Progenitor cell of endocrine pancreas (in vitro differentiated cells): ENCODE measurements around the gene FAM216A. TPM values are rescaled to one million over a fixed set of nuclear protein-coding genes. Genes with fewer than 3 reads are reported as not detected.

Experiments used
- DNase-seq: peaks from one replicate; pipeline ENCODE4 v3.0.0; 2021; ENCODE audit warnings: low spot score; ENCODE audit not compliant: unreplicated experiment
- H3K27ac Mint-ChIP-seq: 2 replicates; pipeline ENCODE4 v1.8.0; 2021; ENCODE audit warnings: mild to moderate bottlenecking, moderate library complexity, mixed read lengths
- H3K27me3 Mint-ChIP-seq: 2 replicates; pipeline ENCODE4 v1.8.0; 2021; ENCODE audit warnings: mixed read lengths
- H3K36me3 Mint-ChIP-seq: 2 replicates; pipeline ENCODE4 v1.8.0; 2022; ENCODE audit warnings: mixed read lengths; ENCODE audit not compliant: insufficient read depth
- H3K4me1 Mint-ChIP-seq: 2 replicates; pipeline ENCODE4 v1.8.0; 2021; ENCODE audit warnings: low read depth, mixed read lengths
- H3K4me3 Mint-ChIP-seq: 2 replicates; pipeline ENCODE4 v1.8.0; 2021; ENCODE audit warnings: low read depth, mild to moderate bottlenecking, moderate library complexity, mixed read lengths
- H3K9me3 Mint-ChIP-seq: 2 replicates; pipeline ENCODE4 v1.8.0; 2021; ENCODE audit warnings: low read depth, mixed read lengths
- CTCF ChIP-seq: fragments of 200-600 bp; sonication (generic); IDR thresholded peaks from one replicate; pipeline ENCODE4 v1.5.0; 2021; ENCODE audit warnings: antibody characterized with exemption, mild to moderate bottlenecking; ENCODE audit not compliant: unreplicated experiment
- total RNA-seq: library from RNA; stranded (reverse); gene quantifications from 2 replicates; pipeline ENCODE4 v1.2.1, GENCODE V29; 2021

Gene FAM216A
- total RNA-seq, 1 donor from 2014 or later = 5.3 TPM

- peak overlapping the region; percentile 91 for H3K4me3 Mint-ChIP-seq
- H3K36me3 Mint-ChIP-seq = peaks cover 4% of the 10 kb centered on the region
- H3K4me1 Mint-ChIP-seq = peaks cover 16% of the 10 kb centered on the region
- no peak for DNase-seq
- H3K27me3 Mint-ChIP-seq = no peaks in the 10 kb centered on the region
- H3K9me3 Mint-ChIP-seq = no peaks in the 10 kb centered on the region
- H3K27ac Mint-ChIP-seq = peak overlapping the region; percentile 82
- no peak for TF ChIP-seq CTCF
Observed at GRCh38 chr12:110466791-110467190, 1.9 kb upstream of the FAM216A start.

DNA sequence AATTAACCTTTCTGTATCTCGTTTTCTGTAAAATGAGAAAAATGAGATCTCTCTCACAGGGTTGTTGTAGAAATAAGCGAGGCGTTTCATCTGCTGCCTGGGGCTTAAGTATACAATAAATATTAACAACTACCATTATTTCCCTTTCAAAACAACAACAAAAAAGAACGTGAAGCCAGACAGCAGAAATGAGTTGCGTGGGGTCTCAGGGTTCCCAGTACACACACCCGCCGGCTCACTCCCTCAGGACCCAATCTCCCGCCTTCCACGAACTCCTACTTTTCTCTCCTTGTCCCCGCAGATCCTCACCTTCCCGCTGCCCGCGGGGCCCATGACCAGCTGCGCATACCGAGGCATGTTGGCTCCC is 815 bp upstream of the FAM216A start:
- TF ChIP-seq CTCF = no peak
- Mint-ChIP-seq H3K4me1 (peaks cover 16% of the 10 kb centered on the region), H3K36me3 (peaks cover 4% of the 10 kb centered on the region), H3K9me3 (no peaks in the 10 kb centered on the region), H3K27me3 (no peaks in the 10 kb centered on the region), H3K4me3 (peak overlapping the region; percentile 91), H3K27ac (peak overlapping the region; percentile 98)
- no peak for DNase-seq

DNA sequence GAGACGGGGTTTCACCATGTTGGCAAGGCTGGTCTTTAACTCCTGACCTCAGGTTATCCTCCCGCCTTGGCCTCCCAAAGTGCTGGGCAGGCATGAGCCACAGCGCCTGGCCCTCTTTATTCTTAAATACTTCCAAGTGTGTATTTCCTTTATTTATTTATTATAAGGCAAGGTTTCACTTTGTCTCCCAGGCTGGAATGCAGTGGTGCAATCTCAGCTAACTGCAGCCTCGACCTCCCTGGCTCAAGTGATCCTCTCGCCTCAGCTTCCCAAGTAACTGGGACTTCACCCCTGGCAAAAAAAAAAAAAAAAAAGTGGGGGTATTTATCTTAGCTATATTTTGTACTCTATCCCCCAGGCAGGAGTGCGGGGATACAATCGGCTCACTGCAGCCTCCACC is 6.8 kb downstream of the FAM216A start:
- no peaks in the 10 kb centered on the region for H3K27me3 Mint-ChIP-seq
- no peak for DNase-seq
- H3K9me3 Mint-ChIP-seq = no peaks in the 10 kb centered on the region
- H3K4me3 Mint-ChIP-seq = no peak overlapping the region
- TF ChIP-seq CTCF = no peak
- H3K27ac Mint-ChIP-seq = no peak overlapping the region
- no peaks in the 10 kb centered on the region for H3K4me1 Mint-ChIP-seq
- no peaks in the 10 kb centered on the region for H3K36me3 Mint-ChIP-seq

DNA sequence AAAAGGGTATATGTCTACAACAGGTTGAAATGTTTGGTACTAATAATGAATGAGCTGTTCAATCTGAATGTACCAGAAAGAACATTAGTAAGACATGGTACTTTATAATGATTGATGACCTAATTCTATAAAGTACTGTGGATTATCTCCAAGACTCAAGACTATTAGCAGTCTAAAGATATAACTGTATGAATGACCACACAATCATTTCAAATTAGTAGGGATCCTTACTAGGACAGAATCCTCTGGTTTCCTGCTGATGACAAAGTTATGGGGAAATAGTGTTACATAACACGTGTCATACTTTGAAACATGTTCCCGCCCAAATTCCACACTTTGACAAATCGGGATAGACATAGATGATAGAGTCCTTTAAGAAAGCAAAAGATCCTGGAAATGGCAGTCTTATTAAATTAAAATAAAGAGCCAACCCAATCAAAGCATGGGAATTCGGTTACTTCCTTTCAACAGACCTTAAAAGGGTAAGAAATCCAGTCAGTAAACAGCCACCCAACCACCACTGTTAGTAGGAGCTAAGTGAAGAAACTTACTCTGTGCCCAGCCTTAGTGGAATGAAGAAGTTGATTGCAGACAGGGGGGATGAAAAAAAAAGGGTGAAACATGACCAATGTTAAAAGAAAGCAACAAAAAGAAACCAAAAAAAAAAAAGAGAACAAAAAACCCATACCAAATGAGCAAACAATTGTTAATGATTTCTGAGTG is 30.5 kb downstream of the FAM216A start:
- peaks cover 8% of the 10 kb centered on the region for H3K9me3 Mint-ChIP-seq
- peaks cover 13% of the 10 kb centered on the region for H3K4me1 Mint-ChIP-seq
- H3K27me3 Mint-ChIP-seq = peaks cover 3% of the 10 kb centered on the region
- DNase-seq = no peak
- H3K4me3 Mint-ChIP-seq = no peak overlapping the region
- H3K27ac Mint-ChIP-seq = peak overlapping the region; percentile 69
- no peak for TF ChIP-seq CTCF
- H3K36me3 Mint-ChIP-seq = peaks cover 10% of the 10 kb centered on the region

DNA sequence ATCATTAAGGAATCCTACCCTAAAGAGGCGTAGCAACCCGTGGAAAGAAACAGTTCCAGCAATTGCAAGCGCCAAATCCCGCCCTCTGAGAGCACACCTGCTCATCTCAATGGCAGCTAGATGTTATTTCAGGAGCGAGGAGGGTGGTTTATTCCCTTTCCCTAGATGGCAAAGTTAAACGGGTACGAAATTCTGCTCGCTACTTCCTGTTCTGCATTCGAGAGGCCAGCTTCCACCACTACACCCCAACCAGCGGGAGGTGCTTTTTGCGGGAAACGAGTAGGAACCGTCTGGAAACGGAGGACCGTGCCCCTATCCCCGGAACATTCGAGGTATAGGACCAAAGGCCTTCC is 32.7 kb downstream of the FAM216A start:
- peaks cover 13% of the 10 kb centered on the region for H3K4me1 Mint-ChIP-seq
- H3K36me3 Mint-ChIP-seq = peaks cover 5% of the 10 kb centered on the region
- H3K27ac Mint-ChIP-seq = peak overlapping the region; percentile 98
- H3K9me3 Mint-ChIP-seq = peaks cover 8% of the 10 kb centered on the region
- DNase-seq = no peak
- TF ChIP-seq CTCF = no peak
- H3K27me3 Mint-ChIP-seq = peaks cover 3% of the 10 kb centered on the region
- H3K4me3 Mint-ChIP-seq = peak overlapping the region; percentile 99
